Sciatic nerve (tissue), 2 donors: ENCODE measurements around the gene RAB11B. TPM values are rescaled to one million over a fixed set of nuclear protein-coding genes. Genes with fewer than 3 reads are reported as not detected.
"Not testable (repeated sequence)": the region's sequence is repeated elsewhere in the genome, so short reads cannot be mapped to it uniquely, and the experiment has no call there.

Experiments used
- ATAC-seq: fragments of 200-7000 bp; cut with Tn5 transposase; one replicate; pipeline ENCODE4 v1.9.1; 2020; ENCODE audit warnings: mild to moderate bottlenecking, moderate library complexity
- DNase-seq: peaks from one replicate; pipeline ENCODE4 v3.0.0-alpha.2; 2020; ENCODE audit warnings: low spot score
- intact Hi-C: fragments of 100-400 bp; cut with DNase I; formaldehyde crosslinking; loops from one replicate; pipeline ENCODE4 v1.14.2; 2022
- total RNA-seq: library from RNA; stranded (reverse); fragmentation: NEBNext Ultra II Directional; extraction: Animal tissue kit (Norgen Biotek cat#: 25700); gene quantifications from one replicate; pipeline ENCODE4 v1.2.1, GENCODE V29; 2021
- donor health status: DM: no; HTN: no; CAD: no.
- donor health status: DM: no; HTN: no; CAD: no.

RAB11B gene
- total RNA-seq, 1 donor from 2014 or later = 91.6 TPM

GRCh38 chr19:8412783-8413628 is 22.8 kb downstream of the RAB11B start, which contains the start of gene MARCHF2:
MARCHF2 (plus strand) TSS chr19:8413305; CDS start chr19:8421841, 8,536 bp downstream.
- intact Hi-C loops = no loop called here
- peak; percentile 97 for DNase-seq
- ATAC-seq = peak; percentile 100

- intact Hi-C loops = no loop called here
- ATAC-seq (no peak), DNase-seq (no peak)
These were observed 23.5 kb downstream of the RAB11B start for GRCh38 chr19:8413629-8413995.

DNA sequence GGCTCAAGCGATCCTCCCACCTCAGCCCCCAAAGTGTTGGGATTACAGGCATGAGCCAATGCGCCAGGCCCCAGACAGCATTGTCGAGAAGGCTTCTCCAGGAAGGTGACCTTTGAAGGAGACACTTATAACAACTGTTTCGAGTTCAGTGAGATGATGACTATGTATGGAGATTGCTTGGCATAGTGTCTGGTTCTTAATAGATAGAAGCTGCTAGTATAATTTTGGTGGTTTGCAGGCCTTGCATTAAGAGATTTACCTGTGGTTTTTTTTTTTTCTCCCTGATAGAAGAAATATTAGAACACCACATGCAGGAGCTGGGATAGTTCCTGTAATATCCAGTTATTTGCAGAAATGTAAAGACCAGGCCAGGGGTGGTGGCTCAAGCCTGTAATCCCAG is 26.6 kb downstream of the RAB11B start:
- ATAC-seq (no peak), DNase-seq (no peak)
- intact Hi-C loops = no loop called here

- DNase-seq = no peak
- no peak for ATAC-seq
- intact Hi-C loops = no loop called here
These were observed 31.6 kb downstream of the RAB11B start for GRCh38 chr19:8421484-8422461.

GRCh38 chr19:8423817-8424223 is 33.7 kb downstream of the RAB11B start:
- intact Hi-C loops = no loop called here
- ATAC-seq (peak; percentile 99), DNase-seq (peak; percentile 96)

GRCh38 chr19:8425331-8425730 is 35.2 kb downstream of the RAB11B start:
- intact Hi-C loops, ATAC-seq, DNase-seq: not testable (repeated sequence)

DNA sequence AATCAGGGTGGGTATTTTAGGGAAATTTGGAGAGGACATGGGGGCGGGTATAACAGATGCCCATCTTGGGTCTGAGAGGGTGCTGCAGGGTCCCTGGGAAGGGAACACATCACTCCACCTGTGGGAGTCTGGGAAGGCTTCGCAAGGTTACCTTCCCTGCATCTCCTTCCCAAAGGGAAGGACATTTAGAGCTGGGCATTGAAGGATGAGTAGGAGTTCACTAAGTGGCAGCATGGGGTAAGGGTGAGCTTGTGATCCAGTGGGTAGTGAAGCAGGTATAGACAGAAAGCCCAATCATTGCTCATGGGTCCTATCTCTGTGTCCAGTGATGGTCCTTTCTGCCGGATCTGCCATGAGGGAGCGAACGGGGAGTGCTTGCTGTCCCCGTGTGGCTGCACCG is 36.1 kb downstream of the RAB11B start:
- ATAC-seq (no peak), DNase-seq (no peak)
- intact Hi-C loops = no loop called here

GRCh38 chr19:8429044-8429443 is 38.9 kb downstream of the RAB11B start:
- DNase-seq (no peak), ATAC-seq (no peak)
- intact Hi-C loops = no loop called here

DNA sequence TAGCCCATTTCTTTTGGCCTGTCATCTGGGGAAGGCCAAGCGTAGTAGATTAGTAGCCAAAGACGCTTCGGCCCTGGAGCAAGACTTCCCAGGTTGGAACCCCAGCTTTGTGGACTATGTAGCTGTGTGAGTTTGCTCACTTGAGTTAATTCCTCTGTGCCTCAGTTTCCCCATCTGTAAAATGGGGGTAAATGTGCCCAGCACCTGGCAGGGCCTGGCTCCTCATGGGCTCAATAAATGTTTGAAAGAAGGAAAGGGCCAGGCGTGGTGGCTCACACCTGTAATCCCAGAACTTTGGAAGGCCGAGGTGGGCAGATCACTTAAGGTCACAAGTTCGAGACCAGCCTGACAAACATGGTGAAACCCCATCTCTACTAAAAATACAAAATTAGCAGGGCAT is 39.7 kb downstream of the RAB11B start:
- intact Hi-C loops = no loop called here
- no peak for DNase-seq
- ATAC-seq = no peak

DNA sequence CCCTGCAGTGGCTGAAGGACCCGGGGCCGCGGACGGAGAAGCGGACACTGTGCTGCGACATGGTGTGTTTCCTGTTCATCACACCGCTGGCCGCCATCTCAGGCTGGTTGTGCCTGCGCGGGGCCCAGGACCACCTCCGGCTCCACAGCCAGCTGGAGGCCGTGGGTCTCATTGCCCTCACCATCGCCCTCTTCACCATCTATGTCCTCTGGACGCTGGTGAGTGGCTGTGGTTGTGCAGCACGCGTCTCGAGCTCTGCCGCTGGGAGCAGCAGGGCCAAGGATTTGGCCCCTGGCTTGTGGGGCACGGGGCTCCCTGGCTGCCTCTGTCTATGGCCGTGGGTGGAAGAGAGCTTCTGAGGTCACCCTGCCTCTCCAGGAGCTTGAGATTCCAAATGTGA is 40.5 kb downstream of the RAB11B start:
- DNase-seq (no peak), ATAC-seq (no peak)
- intact Hi-C loops = no loop called here

GRCh38 chr19:8438236-8438635 is 48.1 kb downstream of the RAB11B start:
- DNase-seq (no peak), ATAC-seq (no peak)
- intact Hi-C loops = no loop called here

DNA sequence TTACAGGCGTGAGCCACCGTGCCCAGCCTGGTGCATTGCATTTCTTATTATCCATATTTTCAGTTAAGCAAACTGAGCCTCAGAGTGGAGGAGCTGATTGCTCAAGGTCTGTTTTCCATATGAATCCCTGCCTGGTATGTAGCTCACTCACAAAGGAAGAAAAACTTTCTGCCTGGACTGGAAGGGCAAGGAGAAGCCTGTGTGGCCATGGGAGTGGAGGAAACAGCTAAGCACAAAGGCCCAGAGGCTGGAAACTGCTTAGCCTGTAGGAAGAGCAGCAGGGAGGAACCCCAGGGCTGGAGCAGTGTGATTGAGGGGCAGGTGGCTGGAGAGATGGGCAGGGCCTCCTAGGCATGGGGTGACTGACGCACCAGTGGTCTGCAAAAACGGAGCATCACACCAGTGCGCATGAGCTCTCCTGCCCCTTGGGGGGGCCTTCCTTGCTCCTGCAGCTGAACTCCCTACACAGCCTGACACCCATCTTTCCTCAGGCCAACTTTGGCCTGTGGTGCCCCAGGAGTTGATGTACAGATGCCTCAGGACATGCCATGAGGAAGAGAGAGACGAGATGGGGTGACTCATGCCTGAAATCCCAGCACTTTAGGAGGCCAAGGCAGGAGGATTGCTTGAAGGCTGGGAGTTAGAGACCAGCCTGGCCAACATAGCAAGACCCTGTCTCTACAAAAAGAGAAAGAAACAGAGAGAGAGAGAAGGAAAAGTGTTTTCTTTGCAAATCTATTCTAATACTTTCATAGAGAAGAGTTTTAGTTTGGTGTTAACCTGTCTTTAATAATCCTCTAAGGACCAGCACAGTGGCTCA is 51.8 kb downstream of the RAB11B start:
- ATAC-seq (no peak), DNase-seq (peak; percentile 32)

GRCh38 chr19:8444140-8444676 is 54.0 kb downstream of the RAB11B start:
- ATAC-seq (peak; percentile 1), DNase-seq (peak; percentile 49)
- intact Hi-C loops = not testable (repeated sequence)

More for the DNA sequence above, 51.8 kb downstream of the RAB11B start:
- intact Hi-C loops = no loop called here

- ATAC-seq = peak; percentile 99
- DNase-seq = peak; percentile 100
- intact Hi-C loops = no loop called here
These were observed 54.7 kb downstream of the RAB11B start, which contains the start of gene HNRNPM for GRCh38 chr19:8444677-8445487. HNRNPM (plus strand) TSS chr19:8444975; CDS start chr19:8444999, 24 bp downstream.

- DNase-seq (peak; percentile 79), ATAC-seq (peak; percentile 60)
- intact Hi-C loops = no loop called here
These were observed 55.4 kb downstream of the RAB11B start for GRCh38 chr19:8445488-8446001.

- ATAC-seq (no peak), DNase-seq (peak; percentile 26)
- intact Hi-C loops = no loop called here
These were observed 56.0 kb downstream of the RAB11B start for GRCh38 chr19:8446061-8446709.

GRCh38 chr19:8449830-8450229 is 59.7 kb downstream of the RAB11B start:
- ATAC-seq (no peak), DNase-seq (no peak)
- intact Hi-C loops = no loop called here
